GM18520 (cell line): Measurements from ENCODE around the gene ARHGAP11A.
"Not testable (repeated sequence)": the region's sequence is repeated elsewhere in the genome, so short reads cannot be mapped to it uniquely, and the experiment has no call there.

Experiments used
- ATAC-seq: cut with Tn5 transposase; IDR thresholded peaks from one replicate; pipeline ENCODE4 v1.9.1; 2021; ENCODE audit not compliant: unreplicated experiment

ARHGAP11A gene, protein sequence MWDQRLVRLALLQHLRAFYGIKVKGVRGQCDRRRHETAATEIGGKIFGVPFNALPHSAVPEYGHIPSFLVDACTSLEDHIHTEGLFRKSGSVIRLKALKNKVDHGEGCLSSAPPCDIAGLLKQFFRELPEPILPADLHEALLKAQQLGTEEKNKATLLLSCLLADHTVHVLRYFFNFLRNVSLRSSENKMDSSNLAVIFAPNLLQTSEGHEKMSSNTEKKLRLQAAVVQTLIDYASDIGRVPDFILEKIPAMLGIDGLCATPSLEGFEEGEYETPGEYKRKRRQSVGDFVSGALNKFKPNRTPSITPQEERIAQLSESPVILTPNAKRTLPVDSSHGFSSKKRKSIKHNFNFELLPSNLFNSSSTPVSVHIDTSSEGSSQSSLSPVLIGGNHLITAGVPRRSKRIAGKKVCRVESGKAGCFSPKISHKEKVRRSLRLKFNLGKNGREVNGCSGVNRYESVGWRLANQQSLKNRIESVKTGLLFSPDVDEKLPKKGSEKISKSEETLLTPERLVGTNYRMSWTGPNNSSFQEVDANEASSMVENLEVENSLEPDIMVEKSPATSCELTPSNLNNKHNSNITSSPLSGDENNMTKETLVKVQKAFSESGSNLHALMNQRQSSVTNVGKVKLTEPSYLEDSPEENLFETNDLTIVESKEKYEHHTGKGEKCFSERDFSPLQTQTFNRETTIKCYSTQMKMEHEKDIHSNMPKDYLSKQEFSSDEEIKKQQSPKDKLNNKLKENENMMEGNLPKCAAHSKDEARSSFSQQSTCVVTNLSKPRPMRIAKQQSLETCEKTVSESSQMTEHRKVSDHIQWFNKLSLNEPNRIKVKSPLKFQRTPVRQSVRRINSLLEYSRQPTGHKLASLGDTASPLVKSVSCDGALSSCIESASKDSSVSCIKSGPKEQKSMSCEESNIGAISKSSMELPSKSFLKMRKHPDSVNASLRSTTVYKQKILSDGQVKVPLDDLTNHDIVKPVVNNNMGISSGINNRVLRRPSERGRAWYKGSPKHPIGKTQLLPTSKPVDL

GRCh38 chr15:32615051-32615870 is at the start of gene ARHGAP11A:
TSS of gene ARHGAP11A (plus strand) at chr15:32615504. CDS start at chr15:32616212, 708 bp downstream.
- peak; percentile 44 for ATAC-seq

DNA sequence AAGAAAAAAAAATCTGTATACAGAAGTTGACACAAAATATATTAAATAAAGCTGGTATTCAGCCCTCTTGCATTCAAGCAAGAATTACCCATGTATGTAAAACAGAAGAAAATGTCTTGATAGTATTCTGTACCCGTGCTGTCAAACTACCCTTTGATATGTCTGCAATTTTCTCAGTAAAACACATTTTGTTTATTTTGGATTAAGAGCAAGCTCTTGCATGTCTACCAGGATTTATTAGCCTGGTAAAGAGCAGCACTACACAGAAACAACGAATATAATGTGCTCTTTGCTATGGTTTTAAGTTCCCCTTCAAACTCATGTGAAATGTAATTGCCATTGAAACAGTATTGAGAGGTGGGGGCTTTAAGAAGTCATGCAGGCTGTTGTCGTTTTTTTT is 46.3 kb upstream of the ARHGAP11A start:
- ATAC-seq, result not testable (repeated sequence)

DNA sequence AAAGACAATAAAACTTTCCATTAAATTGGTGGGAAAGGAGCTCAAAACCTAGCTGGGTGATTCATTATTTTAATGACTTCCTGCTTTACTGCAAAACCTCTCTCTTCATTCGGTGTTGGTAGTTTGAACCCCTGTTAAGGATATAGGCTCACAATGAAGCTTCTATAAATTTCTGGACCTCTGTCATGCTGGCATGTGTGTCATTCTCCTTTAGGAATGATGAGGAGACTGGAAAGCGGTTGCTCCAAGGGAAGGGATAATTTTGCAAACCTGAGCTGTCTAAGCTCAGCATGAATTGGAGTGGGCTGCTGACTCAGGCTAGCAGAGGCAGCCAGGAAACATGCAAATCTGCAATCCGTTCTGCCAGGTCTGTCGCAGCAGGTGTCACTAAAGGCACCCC is 36.8 kb upstream of the ARHGAP11A start:
- not testable (repeated sequence) for ATAC-seq

- not testable (repeated sequence) for ATAC-seq
These were observed 29.5 kb upstream of the ARHGAP11A start for GRCh38 chr15:32585844-32586243.

DNA sequence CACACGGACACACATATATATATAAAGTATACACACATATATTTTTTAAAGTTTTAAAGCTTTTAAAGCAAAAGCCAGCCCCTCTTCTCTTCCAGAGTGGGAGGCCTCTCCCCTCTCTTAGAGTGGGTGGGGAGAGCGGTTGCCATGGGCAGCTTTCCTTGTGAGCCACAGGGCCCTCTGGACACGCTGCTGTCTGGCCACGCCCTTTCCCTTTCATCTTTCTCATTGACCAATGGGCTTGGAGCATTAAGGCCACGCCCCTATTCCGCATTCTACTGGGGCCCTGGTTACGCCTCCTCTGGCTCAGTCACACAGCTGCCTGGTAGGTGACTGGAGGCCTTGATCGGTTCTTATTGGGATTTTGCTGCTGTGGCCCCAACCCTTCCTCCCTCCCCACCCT is 22.2 kb upstream of the ARHGAP11A start, which contains the start of gene GOLGA8N:
TSS of gene GOLGA8N (plus strand) at position 306 of the 400 bp plus-strand sequence.
- ATAC-seq, result not testable (repeated sequence)

GRCh38 chr15:32609518-32609917 is 5.8 kb upstream of the ARHGAP11A start:
- not testable (repeated sequence) for ATAC-seq

- not testable (repeated sequence) for ATAC-seq
These were observed 4.6 kb upstream of the ARHGAP11A start for GRCh38 chr15:32610719-32611118.

DNA sequence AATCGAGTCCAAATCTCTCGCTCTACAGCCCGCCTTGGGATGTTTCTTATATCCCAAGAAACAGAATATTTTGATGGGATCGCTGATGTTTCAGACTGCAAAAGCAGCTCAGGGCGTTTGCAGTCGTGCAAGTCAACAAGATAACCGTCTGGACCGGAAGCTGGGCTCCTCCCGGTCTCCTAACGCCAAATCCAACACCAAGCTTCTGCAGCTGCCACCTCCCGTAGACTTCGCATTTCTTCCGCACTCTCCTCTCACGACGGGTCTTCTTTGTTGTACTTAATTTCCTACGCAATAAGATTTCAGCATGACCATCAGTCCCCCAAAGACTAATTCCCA is 623 bp upstream of the ARHGAP11A start:
- peak; percentile 14 for ATAC-seq

DNA sequence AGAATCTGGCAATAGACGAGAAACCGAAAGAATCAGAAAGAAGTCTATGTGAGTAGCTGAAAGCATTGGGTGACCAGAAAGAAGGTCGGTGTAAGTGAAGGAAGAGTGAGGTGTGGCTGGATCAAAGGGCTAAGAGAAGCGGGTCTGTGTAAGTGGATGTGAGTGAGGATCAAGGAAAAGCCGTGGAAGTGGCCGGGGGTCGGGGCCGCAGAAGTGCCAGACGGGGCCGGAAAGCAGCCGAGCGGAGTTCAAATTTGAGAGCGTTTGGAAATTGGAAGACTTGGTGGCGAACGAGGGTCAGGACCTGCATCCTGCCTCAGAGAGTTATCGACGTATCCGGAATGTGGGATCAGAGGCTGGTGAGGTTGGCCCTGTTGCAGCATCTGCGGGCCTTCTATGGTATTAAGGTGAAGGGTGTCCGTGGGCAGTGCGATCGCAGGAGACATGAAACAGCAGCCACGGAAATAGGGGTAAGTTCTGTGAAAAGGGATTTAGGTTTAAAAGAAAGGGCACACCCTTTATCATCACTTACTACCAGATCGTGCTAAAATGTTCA is 645 bp downstream of the ARHGAP11A start:
- peak; percentile 1 for ATAC-seq

DNA sequence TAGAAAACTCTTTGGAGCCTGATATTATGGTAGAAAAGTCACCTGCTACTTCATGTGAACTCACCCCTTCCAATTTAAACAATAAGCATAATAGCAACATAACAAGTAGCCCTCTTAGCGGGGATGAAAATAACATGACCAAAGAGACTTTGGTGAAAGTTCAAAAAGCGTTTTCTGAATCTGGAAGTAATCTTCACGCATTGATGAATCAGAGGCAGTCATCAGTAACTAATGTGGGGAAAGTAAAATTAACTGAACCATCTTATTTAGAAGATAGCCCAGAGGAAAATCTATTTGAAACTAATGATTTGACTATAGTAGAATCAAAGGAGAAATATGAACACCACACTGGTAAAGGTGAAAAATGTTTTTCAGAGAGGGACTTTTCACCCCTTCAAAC is 21.1 kb downstream of the ARHGAP11A start:
- no peak for ATAC-seq

DNA sequence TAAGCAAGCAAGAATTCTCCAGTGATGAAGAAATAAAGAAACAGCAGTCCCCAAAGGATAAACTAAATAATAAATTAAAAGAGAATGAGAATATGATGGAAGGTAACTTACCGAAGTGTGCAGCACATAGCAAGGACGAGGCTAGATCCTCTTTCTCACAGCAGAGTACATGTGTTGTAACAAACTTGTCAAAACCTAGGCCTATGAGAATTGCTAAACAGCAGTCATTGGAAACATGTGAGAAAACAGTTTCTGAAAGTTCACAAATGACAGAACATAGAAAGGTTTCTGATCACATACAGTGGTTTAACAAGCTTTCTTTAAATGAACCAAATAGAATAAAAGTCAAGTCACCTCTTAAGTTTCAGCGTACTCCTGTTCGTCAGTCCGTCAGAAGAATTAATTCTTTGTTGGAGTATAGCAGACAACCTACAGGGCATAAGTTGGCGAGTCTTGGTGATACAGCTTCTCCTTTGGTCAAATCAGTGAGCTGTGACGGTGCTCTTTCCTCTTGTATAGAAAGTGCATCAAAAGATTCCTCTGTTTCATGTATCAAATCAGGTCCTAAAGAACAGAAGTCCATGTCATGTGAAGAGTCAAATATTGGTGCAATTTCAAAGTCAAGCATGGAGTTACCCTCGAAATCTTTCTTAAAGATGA is 21.7 kb downstream of the ARHGAP11A start:
- ATAC-seq, result peak; percentile 37

GRCh38 chr15:32637704-32638103 is 22.4 kb downstream of the ARHGAP11A start:
- ATAC-seq, result no peak

- no peak for ATAC-seq
These were observed 26.3 kb downstream of the ARHGAP11A start, which contains the start of gene SCG5 for GRCh38 chr15:32641517-32642059. TSS of gene SCG5 (plus strand) at chr15:32641710. CDS start at chr15:32643593, 1,883 bp downstream.

- ATAC-seq, result no peak
These were observed 27.5 kb downstream of the ARHGAP11A start for GRCh38 chr15:32642667-32643435.

DNA sequence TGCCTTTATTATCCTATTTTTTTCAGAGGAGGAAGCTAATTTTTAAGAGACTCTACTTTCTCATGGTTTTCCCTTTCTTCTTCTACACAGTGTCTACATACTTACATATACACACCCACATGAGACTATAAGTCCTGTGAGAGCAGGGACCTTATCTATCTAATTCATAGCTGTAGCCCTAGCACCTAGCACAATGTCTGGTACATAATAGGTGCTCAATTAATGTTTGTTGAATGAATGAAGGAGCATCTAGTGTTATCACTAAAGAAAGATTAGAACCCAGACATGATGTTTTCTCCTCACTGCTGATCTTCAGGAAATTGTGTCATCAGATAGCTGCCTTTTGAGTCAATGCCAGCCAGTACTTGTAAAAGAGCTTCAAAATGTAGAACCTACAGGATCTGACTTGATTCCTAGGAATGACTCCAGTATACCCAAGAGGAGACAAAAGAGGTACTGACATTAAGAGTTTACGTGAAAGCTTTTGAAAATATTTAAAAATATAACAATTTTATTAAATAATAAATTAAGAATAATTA is 28.7 kb downstream of the ARHGAP11A start:
- ATAC-seq, result no peak

DNA sequence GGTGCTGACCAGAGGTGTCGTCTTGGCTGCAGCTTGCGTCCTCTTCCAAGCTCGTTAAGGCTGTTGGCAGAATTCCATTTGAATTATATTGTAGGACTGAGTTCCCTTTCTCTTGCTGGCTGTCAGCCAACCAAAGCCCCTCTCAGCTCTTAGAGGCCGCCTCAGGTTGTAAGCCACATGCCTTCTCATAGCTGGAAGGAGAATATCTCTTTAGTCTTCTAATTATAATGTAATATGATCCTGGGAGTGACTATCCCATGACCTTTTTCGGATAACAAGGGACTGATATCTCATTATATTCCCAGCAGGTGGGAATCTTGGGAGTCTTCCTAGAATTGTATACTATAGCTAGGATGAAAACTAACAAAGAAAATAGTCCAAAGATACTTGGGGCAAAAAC is 31.0 kb downstream of the ARHGAP11A start:
- no peak for ATAC-seq

- no peak for ATAC-seq
These were observed 34.0 kb downstream of the ARHGAP11A start for GRCh38 chr15:32649342-32649741.

- no peak for ATAC-seq
These were observed 36.0 kb downstream of the ARHGAP11A start for GRCh38 chr15:32651229-32651837.
